Measurements from ENCODE around the gene ETV3L.

The ETV3L gene

GRCh38 chr1:157091186-157091585 is 8.4 kb downstream of the ETV3L start:
- DNase-seq (ENCODE audit: low read depth): no peak
- no peak overlapping the region for H3K4me3 ChIP-seq (ENCODE audit: low read depth, low read length)
- TF ChIP-seq, protein P1, sequence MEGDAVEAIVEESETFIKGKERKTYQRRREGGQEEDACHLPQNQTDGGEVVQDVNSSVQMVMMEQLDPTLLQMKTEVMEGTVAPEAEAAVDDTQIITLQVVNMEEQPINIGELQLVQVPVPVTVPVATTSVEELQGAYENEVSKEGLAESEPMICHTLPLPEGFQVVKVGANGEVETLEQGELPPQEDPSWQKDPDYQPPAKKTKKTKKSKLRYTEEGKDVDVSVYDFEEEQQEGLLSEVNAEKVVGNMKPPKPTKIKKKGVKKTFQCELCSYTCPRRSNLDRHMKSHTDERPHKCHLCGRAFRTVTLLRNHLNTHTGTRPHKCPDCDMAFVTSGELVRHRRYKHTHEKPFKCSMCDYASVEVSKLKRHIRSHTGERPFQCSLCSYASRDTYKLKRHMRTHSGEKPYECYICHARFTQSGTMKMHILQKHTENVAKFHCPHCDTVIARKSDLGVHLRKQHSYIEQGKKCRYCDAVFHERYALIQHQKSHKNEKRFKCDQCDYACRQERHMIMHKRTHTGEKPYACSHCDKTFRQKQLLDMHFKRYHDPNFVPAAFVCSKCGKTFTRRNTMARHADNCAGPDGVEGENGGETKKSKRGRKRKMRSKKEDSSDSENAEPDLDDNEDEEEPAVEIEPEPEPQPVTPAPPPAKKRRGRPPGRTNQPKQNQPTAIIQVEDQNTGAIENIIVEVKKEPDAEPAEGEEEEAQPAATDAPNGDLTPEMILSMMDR (IDR thresholded peaks at IDR 0.05; ENCODE audit: insufficient read depth, low read depth, low read length, missing control alignments): no peak

DNA sequence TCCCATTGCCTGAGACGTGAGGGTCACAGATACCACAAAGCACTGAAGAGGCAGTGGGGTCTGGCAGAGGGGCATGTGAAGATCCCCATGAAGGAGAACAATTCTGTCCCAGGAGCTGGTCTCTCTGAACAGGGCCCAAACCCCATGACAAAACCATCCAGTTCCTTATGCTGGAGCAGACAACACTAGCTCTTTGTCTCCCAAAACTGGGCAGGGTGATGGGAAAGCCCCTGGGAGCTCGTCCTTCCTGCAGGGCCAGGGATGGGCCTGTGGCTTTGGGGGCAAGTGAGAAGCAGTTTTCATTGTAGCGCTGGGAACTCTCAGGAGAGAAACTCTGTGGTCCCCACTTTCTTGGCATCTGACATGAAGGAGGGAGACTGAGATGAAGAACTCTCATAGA is 8.8 kb downstream of the ETV3L start:
- TF ChIP-seq, protein P1 (IDR thresholded peaks at IDR 0.05; ENCODE audit: insufficient read depth, low read depth, low read length, missing control alignments): no peak
- DNase-seq (ENCODE audit: low read depth): no peak
- no peak overlapping the region for H3K4me3 ChIP-seq (ENCODE audit: low read depth, low read length)

GRCh38 chr1:157090196-157090647 is 9.4 kb downstream of the ETV3L start:
- TF ChIP-seq, protein P1 (IDR thresholded peaks at IDR 0.05; ENCODE audit: insufficient read depth, low read depth, low read length, missing control alignments): peak; percentile 90
- H3K4me3 ChIP-seq (ENCODE audit: low read depth, low read length): no peak overlapping the region
- DNase-seq (ENCODE audit: low read depth): peak; percentile 80

GRCh38 chr1:157089789-157090188 is 9.8 kb downstream of the ETV3L start:
- no peak overlapping the region for H3K4me3 ChIP-seq (ENCODE audit: low read depth, low read length)
- no peak for DNase-seq (ENCODE audit: low read depth)
- TF ChIP-seq, protein P1 (IDR thresholded peaks at IDR 0.05; ENCODE audit: insufficient read depth, low read depth, low read length, missing control alignments): no peak

GRCh38 chr1:157088607-157089006 is 11.0 kb downstream of the ETV3L start:
- TF ChIP-seq, protein P1 (IDR thresholded peaks at IDR 0.05; ENCODE audit: insufficient read depth, low read depth, low read length, missing control alignments): no peak
- H3K4me3 ChIP-seq (ENCODE audit: low read depth, low read length): no peak overlapping the region
- no peak for DNase-seq (ENCODE audit: low read depth)

GRCh38 chr1:157087030-157087429 is 12.6 kb downstream of the ETV3L start:
- TF ChIP-seq, protein P1 (IDR thresholded peaks at IDR 0.05; ENCODE audit: insufficient read depth, low read depth, low read length, missing control alignments): no peak
- no peak overlapping the region for H3K4me3 ChIP-seq (ENCODE audit: low read depth, low read length)

GRCh38 chr1:157086299-157086698 is 13.3 kb downstream of the ETV3L start:
- TF ChIP-seq, protein P1 (IDR thresholded peaks at IDR 0.05; ENCODE audit: insufficient read depth, low read depth, low read length, missing control alignments): no peak
- no peak overlapping the region for H3K4me3 ChIP-seq (ENCODE audit: low read depth, low read length)
- DNase-seq (ENCODE audit: low read depth): no peak

More at GRCh38 chr1:157087030-157087429, 12.6 kb downstream of the ETV3L start:
- DNase-seq (ENCODE audit: low read depth): no peak

Data from GM12865 (cell line).